HepG2 (cell line): ENCODE data around the gene PRSS36. TPM values are rescaled to one million over a fixed set of nuclear protein-coding genes. Genes with fewer than 3 reads are reported as not detected.
A peak's percentile ranks its signal among the peaks of the same experiment; 100 is the strongest.

Experiments used
- ATAC-seq: fragments of 200-7000 bp; cut with Tn5 transposase; 3 replicates; pipeline ENCODE4 v1.9.1; 2020; ENCODE audit warnings: mild to moderate bottlenecking, moderate library complexity
- BruUV-seq: library from RNA; stranded (reverse); fragments of 400-500 nt; replicated peaks from 2 replicates; lab custom pipeline; 2021; lab: Mats Ljungman, UMichigan
- CTCF ChIA-PET: fragments of 300-600 bp; formaldehyde crosslinking; extraction: SDS; loops from one replicate; lab custom pipeline; 2021; ENCODE audit warnings: low total read pairs, inconsistent platforms, low intra/inter-chr PET ratio; lab: Yijun Ruan, JAX
- POLR2A ChIA-PET: fragments of 350-600 bp; sonication (Branson Sonifier 250); formaldehyde crosslinking; loops from one replicate; lab custom pipeline; 2020; ENCODE audit warnings: antibody characterized with exemption, inconsistent platforms; lab: Yijun Ruan, JAX
- DNase-seq: peaks from one replicate; pipeline ENCODE4 v3.0.0-alpha.2; 2015; ENCODE audit warnings: low spot score
- FAIRE-seq: peaks from 3 replicates; lab custom pipeline; 2011; peaks lifted over from hg19 to GRCh38; lab: Jason Lieb, UNC
- H2AFZ ChIP-seq: one replicate; pipeline ENCODE4 v1.6.1; 2011; ENCODE audit warnings: low read length, inconsistent platforms
- H3K27ac ChIP-seq: fragments of 300-600 bp; 3 replicates; pipeline ENCODE4 v1.8.0; 2011; ENCODE audit warnings: mixed run types, mild to moderate bottlenecking, mixed read lengths, low read length, inconsistent platforms; ENCODE audit not compliant: insufficient read depth; ENCODE audit errors: extremely low read length
- H3K27me3 ChIP-seq, 2 experiments: fragments of 200-600 bp in 1 of 2; 2 replicates in 1 of 2; 3 replicates in 1 of 2; pipeline versions ENCODE4 v1.6.0 to v1.8.0; 2011; ENCODE audit warnings: low read length in 2 of 2, mild to moderate bottlenecking in 2 of 2, moderate library complexity in 2 of 2, inconsistent platforms in 1 of 2; ENCODE audit not compliant: insufficient read depth in 2 of 2, control insufficient read depth in 1 of 2
- H3K36me3 ChIP-seq, 2 experiments: fragments of 200-600 bp in 1 of 2; replicated peaks in 1 of 2; 2 replicates in 1 of 2; 3 replicates in 1 of 2; pipeline versions ENCODE4 v1.5.1 to v1.8.0; 2011; ENCODE audit warnings: low read length in 2 of 2, inconsistent platforms in 1 of 2; ENCODE audit not compliant: insufficient read depth in 2 of 2, control insufficient read depth in 1 of 2
- H3K4me1 ChIP-seq: 2 replicates; pipeline ENCODE4 v1.5.1; 2012; ENCODE audit warnings: low read length, inconsistent platforms; ENCODE audit not compliant: insufficient read depth
- H3K4me2 ChIP-seq: 2 replicates; pipeline ENCODE4 v1.6.0; 2011; ENCODE audit warnings: low read depth, low read length, inconsistent platforms
- H3K4me3 ChIP-seq, 3 experiments: fragments of 200-600 bp in 1 of 3; sonication (generic), shearing (Covaris generic) in 1 of 3; replicated peaks in 1 of 3; 2 replicates each; pipeline ENCODE4 v1.5.1; 2011 to 2016; ENCODE audit warnings: low read length in 3 of 3, inconsistent platforms in 2 of 3, low read depth in 2 of 3, mild to moderate bottlenecking in 2 of 3, control low read depth in 1 of 3, mixed read lengths in 1 of 3; ENCODE audit not compliant: insufficient read depth in 1 of 3
- H3K79me2 ChIP-seq: one replicate; pipeline ENCODE4 v1.6.1; 2011; ENCODE audit warnings: low read length, inconsistent platforms; ENCODE audit not compliant: insufficient read depth
- H3K9ac ChIP-seq: 2 replicates; pipeline ENCODE4 v1.6.0; 2011; ENCODE audit warnings: mild to moderate bottlenecking, low read depth, low read length, inconsistent platforms; ENCODE audit not compliant: insufficient read depth
- H3K9me3 ChIP-seq: 2 replicates; pipeline ENCODE4 v1.5.1; 2012; ENCODE audit warnings: mild to moderate bottlenecking, low read length
- H4K20me1 ChIP-seq: 2 replicates; pipeline ENCODE4 v1.6.0; 2011; ENCODE audit warnings: inconsistent platforms, mild to moderate bottlenecking, low read length, moderate library complexity; ENCODE audit not compliant: insufficient read depth
- AKAP8 ChIP-seq: sonication (generic); formaldehyde crosslinking; IDR thresholded peaks from 2 replicates; pipeline ENCODE4 v1.5.1; 2020; ENCODE audit warnings: mild to moderate bottlenecking, missing genetic modification reagents
- CCAR2 ChIP-seq: fragments of 200-400 bp; formaldehyde crosslinking; optimal IDR thresholded peaks from 2 replicates; pipeline ENCODE3; 2018; ENCODE audit warnings: low read depth, mild to moderate bottlenecking, low read length, moderate library complexity
- HDAC6 ChIP-seq: fragments of 200-600 bp; sonication (generic); IDR thresholded peaks from 2 replicates; pipeline ENCODE4 v1.7.0; 2017; ENCODE audit warnings: mild to moderate bottlenecking, antibody characterized with exemption, low read length, low read depth
- HNRNPL ChIP-seq: fragments of 200-400 bp; formaldehyde crosslinking; IDR thresholded peaks from 2 replicates; pipeline ENCODE4 v1.6.1; 2017; ENCODE audit warnings: mild to moderate bottlenecking, low read depth, low read length
- RBM22 ChIP-seq: fragments of 200-400 bp; formaldehyde crosslinking; optimal IDR thresholded peaks from 2 replicates; pipeline ENCODE3; 2017; ENCODE audit warnings: mild to moderate bottlenecking, low read length, moderate library complexity
- ZFX ChIP-seq: sonication (generic); formaldehyde crosslinking; IDR thresholded peaks from 2 replicates; pipeline ENCODE4 v1.4.0; 2020; ENCODE audit warnings: mild to moderate bottlenecking, low read depth, missing genetic modification reagents, moderate library complexity
- ZFY ChIP-seq: sonication (generic); formaldehyde crosslinking; IDR thresholded peaks from 2 replicates; pipeline ENCODE4 v1.4.0; 2020; ENCODE audit warnings: missing genetic modification reagents
- ZNF749 ChIP-seq: sonication (generic); formaldehyde crosslinking; IDR thresholded peaks from 2 replicates; pipeline ENCODE4 v1.8.0; 2022; ENCODE audit warnings: mild to moderate bottlenecking, missing genetic modification reagents, moderate library complexity, borderline replicate concordance
- WGBS: methylation state at CpG from one replicate; pipeline ENCODE4 v1.1.6; 2017; ENCODE audit warnings: low lambda C conversion rate; 5-methylcytosine and 5-hydroxymethylcytosine counted together
- in situ Hi-C: cut with HindIII; loops from 2 replicates; pipeline ENCODE4 v1.10.0; 2017; ENCODE audit warnings: low pct_unique_long_range_greater_than_20kb; ENCODE audit not compliant: extremely low pct_ligation_motif_present
- intact Hi-C: fragments of 100-400 bp; cut with micrococcal nuclease; formaldehyde crosslinking; loops from one replicate; pipeline ENCODE4 v1.10.0; 2022; ENCODE audit not compliant: unreplicated experiment
- polyA plus RNA-seq, 8 experiments: library from polyadenylated mRNA; depleted of rRNA in 3 of 8; stranded (reverse) in 7 of 8; unstranded in 1 of 8; fragments of >200 nt; fragmentation: Illumina TruSeq in 4 of 8; extraction: Trizol in 4 of 8; gene quantifications; 2 replicates each; pipeline versions ENCODE4 v1.2.1 to v1.2.3, GENCODE V29; 2011 to 2016; ENCODE audit warnings: low read depth in 4 of 8, missing spikeins in 1 of 8, mixed read lengths in 1 of 8; ENCODE audit not compliant: insufficient read depth in 1 of 8
- total RNA-seq, 5 experiments: library from RNA; depleted of rRNA; stranded (reverse); fragments of >200 nt; fragmentation: Illumina TruSeq; extraction: Trizol; gene quantifications; 2 replicates each; pipeline ENCODE4 v1.2.3, GENCODE V29; 2016; ENCODE audit warnings: low read depth in 1 of 5
- TF ChIP-seq, protein P1 (sequence below): sonication (generic); formaldehyde crosslinking; IDR thresholded peaks from 2 replicates; pipeline ENCODE4 v1.8.0; 2022; ENCODE audit warnings: missing genetic modification reagents, mild to moderate bottlenecking, borderline replicate concordance
- TF ChIP-seq, protein P2 (sequence below): sonication (generic); formaldehyde crosslinking; IDR thresholded peaks from 2 replicates; pipeline ENCODE4 v1.5.0; 2020; ENCODE audit warnings: missing genetic modification reagents
- TF ChIP-seq, protein P3 (sequence below): sonication (generic); formaldehyde crosslinking; IDR thresholded peaks from 2 replicates; pipeline ENCODE4 v1.4.0; 2020; ENCODE audit warnings: missing genetic modification reagents

Gene PRSS36
- total and polyA plus RNA-seq, 2 of the 13 experiments (the other 11 are each of a cell fraction or from before 2014, with no cell fraction given): 1.5 to 2.1 TPM

DNA sequence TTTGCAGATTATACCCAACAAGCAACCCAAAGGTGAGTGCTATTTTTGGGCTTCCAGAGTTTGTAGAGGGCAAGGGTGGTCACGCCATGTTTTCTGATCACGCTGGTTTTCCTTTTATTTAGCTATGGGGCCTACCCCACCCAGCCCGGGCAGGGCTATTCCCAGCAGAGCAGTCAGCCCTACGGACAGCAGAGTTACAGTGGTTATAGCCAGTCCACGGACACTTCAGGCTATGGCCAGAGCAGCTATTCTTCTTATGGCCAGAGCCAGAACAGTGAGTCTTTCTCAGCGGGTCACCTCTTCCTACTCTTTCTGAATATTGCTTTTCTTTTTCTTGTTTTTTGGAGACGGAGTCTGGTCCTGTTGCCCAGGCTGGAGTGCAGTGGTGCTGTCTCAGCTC, 32.5 kb upstream of the PRSS36 start:
- H3K4me3 ChIP-seq: peak overlapping the region; percentile 90 to 93 (median 93)
- peak overlapping the region; percentile 90 for H3K4me2 ChIP-seq
- no peak for FAIRE-seq
- peaks cover 31 to 56% of the 10 kb centered on the region in 2 experiments for H3K36me3 ChIP-seq
- H2AFZ ChIP-seq: no peak overlapping the region
- ChIA-PET POLR2A (interaction anchor here (1.1 to 1.6 kb wide), 5 partner anchors 13 to 65 kb away, joined by 3 to 5 read pairs (median 4); partner anchors contain the start of gene KAT8), CTCF (no interaction called here)
- H4K20me1 ChIP-seq: peaks cover 69% of the 10 kb centered on the region
- BruUV-seq: no TSS peak
- no peak for DNase-seq
- peak overlapping the region; percentile 98 for H3K9ac ChIP-seq
- 22% methylated on average over 7 of the region's 7 CpGs for WGBS
- H3K9me3 ChIP-seq: no peaks in the 10 kb centered on the region
- peaks cover 71% of the 10 kb centered on the region for H3K79me2 ChIP-seq
- peaks cover 54% of the 10 kb centered on the region for H3K4me1 ChIP-seq
- TF ChIP-seq AKAP8 (peak; percentile 42; the same call in 1 of the 2 replicates), ZNF749 (CRISPR knock-in tag) (no peak), CCAR2 (no peak), ZFY (CRISPR knock-in tag) (0 out of 2 replicates have a peak, but pooled peaks have one; percentile 13), HNRNPL (no peak), HDAC6 (no peak), RBM22 (peak; percentile 40), ZFX (CRISPR knock-in tag) (peak; percentile 43; the same call in 1 of the 2 replicates)
- TF ChIP-seq, protein P1, sequence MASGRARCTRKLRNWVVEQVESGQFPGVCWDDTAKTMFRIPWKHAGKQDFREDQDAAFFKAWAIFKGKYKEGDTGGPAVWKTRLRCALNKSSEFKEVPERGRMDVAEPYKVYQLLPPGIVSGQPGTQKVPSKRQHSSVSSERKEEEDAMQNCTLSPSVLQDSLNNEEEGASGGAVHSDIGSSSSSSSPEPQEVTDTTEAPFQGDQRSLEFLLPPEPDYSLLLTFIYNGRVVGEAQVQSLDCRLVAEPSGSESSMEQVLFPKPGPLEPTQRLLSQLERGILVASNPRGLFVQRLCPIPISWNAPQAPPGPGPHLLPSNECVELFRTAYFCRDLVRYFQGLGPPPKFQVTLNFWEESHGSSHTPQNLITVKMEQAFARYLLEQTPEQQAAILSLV: 0 out of 2 replicates have a peak, but pooled peaks have one; percentile 26
- TF ChIP-seq, protein P2, sequence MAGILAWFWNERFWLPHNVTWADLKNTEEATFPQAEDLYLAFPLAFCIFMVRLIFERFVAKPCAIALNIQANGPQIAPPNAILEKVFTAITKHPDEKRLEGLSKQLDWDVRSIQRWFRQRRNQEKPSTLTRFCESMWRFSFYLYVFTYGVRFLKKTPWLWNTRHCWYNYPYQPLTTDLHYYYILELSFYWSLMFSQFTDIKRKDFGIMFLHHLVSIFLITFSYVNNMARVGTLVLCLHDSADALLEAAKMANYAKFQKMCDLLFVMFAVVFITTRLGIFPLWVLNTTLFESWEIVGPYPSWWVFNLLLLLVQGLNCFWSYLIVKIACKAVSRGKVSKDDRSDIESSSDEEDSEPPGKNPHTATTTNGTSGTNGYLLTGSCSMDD: no peak
- TF ChIP-seq, protein P3, sequence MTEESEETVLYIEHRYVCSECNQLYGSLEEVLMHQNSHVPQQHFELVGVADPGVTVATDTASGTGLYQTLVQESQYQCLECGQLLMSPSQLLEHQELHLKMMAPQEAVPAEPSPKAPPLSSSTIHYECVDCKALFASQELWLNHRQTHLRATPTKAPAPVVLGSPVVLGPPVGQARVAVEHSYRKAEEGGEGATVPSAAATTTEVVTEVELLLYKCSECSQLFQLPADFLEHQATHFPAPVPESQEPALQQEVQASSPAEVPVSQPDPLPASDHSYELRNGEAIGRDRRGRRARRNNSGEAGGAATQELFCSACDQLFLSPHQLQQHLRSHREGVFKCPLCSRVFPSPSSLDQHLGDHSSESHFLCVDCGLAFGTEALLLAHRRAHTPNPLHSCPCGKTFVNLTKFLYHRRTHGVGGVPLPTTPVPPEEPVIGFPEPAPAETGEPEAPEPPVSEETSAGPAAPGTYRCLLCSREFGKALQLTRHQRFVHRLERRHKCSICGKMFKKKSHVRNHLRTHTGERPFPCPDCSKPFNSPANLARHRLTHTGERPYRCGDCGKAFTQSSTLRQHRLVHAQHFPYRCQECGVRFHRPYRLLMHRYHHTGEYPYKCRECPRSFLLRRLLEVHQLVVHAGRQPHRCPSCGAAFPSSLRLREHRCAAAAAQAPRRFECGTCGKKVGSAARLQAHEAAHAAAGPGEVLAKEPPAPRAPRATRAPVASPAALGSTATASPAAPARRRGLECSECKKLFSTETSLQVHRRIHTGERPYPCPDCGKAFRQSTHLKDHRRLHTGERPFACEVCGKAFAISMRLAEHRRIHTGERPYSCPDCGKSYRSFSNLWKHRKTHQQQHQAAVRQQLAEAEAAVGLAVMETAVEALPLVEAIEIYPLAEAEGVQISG (CRISPR knock-in tag): peak; percentile 37; the same call in 1 of the 2 replicates
- intact Hi-C loops: no loop called here
- in situ Hi-C loops: no loop called here
- H3K27me3 ChIP-seq: no peaks in the 10 kb centered on the region; a peak in 1 of 5 replicates
- no peak for ATAC-seq
- no peak overlapping the region for H3K27ac ChIP-seq
